Measurements from ENCODE around the gene PRICKLE2.

GRCh38 chr3:64190517-64191515, 34.5 kb downstream of the PRICKLE2 start:
- TF ChIP-seq, protein P1, sequence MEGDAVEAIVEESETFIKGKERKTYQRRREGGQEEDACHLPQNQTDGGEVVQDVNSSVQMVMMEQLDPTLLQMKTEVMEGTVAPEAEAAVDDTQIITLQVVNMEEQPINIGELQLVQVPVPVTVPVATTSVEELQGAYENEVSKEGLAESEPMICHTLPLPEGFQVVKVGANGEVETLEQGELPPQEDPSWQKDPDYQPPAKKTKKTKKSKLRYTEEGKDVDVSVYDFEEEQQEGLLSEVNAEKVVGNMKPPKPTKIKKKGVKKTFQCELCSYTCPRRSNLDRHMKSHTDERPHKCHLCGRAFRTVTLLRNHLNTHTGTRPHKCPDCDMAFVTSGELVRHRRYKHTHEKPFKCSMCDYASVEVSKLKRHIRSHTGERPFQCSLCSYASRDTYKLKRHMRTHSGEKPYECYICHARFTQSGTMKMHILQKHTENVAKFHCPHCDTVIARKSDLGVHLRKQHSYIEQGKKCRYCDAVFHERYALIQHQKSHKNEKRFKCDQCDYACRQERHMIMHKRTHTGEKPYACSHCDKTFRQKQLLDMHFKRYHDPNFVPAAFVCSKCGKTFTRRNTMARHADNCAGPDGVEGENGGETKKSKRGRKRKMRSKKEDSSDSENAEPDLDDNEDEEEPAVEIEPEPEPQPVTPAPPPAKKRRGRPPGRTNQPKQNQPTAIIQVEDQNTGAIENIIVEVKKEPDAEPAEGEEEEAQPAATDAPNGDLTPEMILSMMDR (IDR thresholded peaks at IDR 0.05), result no peak
- no peak for TF ChIP-seq POLR2A (IDR thresholded peaks at IDR 0.05)
